HG03520 (cell line): ENCODE measurements around the gene OR56A4.
"Not testable (repeated sequence)": the region's sequence is repeated elsewhere in the genome, so short reads cannot be mapped to it uniquely, and the experiment has no call there.

ENCODE experiments used
- ATAC-seq: cut with Tn5 transposase; IDR thresholded peaks from one replicate; pipeline ENCODE4 v1.9.1; 2021; ENCODE audit warnings: mild to moderate bottlenecking, moderate library complexity; ENCODE audit not compliant: unreplicated experiment

Gene OR56A4

DNA sequence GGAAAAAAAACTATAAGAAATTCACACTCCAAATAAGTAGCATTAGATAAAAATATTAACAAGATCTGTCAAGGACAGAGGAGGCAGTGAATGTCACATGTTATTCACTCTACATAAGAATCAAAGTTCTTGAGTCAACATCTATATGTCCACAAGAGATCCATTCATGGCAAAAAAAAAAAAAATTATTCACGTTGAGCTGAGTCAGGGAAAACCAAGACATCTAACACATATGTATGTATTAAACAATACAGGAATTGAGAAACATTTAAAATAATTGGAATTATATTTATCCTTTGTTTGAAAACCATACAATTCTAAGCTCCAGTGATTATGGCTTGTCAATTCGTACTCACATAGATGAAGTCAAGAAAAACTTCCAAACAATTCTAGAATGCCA is 39.8 kb downstream of the OR56A4 start:
- no peak for ATAC-seq

DNA sequence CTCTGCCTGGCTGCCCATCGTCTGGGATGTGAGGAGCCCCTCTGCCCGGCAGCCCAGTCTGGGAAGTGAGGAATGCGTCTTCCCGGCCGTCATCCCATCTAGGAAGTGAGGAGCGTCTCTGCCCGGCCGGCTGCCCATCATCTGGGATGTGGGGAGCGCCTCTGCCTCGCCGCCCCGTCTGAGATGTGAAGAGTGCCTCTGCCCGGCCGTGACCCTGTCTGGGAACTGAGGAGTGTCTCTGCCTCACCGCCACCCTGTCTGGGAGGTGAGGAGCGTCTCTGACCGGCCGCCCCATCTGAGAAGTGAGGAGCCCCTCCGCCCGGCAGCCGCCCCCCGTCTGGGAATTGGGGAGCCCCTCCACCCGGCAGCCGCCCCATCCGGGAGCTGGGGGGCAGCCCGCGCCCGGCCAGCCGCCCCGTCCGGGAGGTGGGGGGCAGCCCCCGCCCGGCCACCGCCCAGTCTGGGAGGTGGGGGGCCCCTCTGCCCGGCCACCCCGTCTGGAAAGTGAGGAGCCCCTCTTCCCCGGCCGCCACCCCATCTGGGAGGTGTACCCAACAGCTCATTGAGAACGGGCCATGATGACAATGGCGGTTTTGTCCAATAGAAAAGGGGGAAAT is 45.9 kb downstream of the OR56A4 start:
- ATAC-seq: not testable (repeated sequence)

DNA sequence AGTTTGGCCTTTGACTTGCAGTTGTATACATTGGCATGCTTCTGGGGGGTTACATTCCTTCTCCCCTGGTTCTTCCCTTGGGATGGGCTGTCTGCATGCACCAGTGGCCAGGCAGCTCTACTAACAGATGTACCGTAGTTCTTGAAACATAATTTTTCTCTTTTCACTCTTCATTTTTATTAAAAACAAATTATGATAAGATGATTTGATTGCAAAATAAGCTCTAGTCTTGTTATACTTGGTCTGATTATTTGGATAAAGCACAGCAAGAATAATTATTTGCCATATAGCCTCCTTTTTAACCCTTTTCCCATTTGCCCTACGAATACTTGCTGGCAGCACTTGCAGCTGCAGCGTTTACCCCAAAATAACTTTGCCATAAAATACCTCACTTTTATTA is 51.2 kb downstream of the OR56A4 start:
- no peak for ATAC-seq
